Progenitor cell of endocrine pancreas (in vitro differentiated cells): ENCODE results near the gene PPP1R36. TPM values are rescaled to one million over a fixed set of nuclear protein-coding genes. Genes with fewer than 3 reads are reported as not detected.
"Not testable (repeated sequence)": the region's sequence is repeated elsewhere in the genome, so short reads cannot be mapped to it uniquely, and the experiment has no call there.

Experiments
- DNase-seq: peaks from one replicate; pipeline ENCODE4 v3.0.0; 2021; ENCODE audit warnings: low spot score; ENCODE audit not compliant: unreplicated experiment
- H3K27ac Mint-ChIP-seq: 2 replicates; pipeline ENCODE4 v1.8.0; 2021; ENCODE audit warnings: mild to moderate bottlenecking, moderate library complexity, mixed read lengths
- H3K27me3 Mint-ChIP-seq: 2 replicates; pipeline ENCODE4 v1.8.0; 2021; ENCODE audit warnings: mixed read lengths
- H3K36me3 Mint-ChIP-seq: 2 replicates; pipeline ENCODE4 v1.8.0; 2022; ENCODE audit warnings: mixed read lengths; ENCODE audit not compliant: insufficient read depth
- H3K4me1 Mint-ChIP-seq: 2 replicates; pipeline ENCODE4 v1.8.0; 2021; ENCODE audit warnings: low read depth, mixed read lengths
- H3K4me3 Mint-ChIP-seq: 2 replicates; pipeline ENCODE4 v1.8.0; 2021; ENCODE audit warnings: low read depth, mild to moderate bottlenecking, moderate library complexity, mixed read lengths
- H3K9me3 Mint-ChIP-seq: 2 replicates; pipeline ENCODE4 v1.8.0; 2021; ENCODE audit warnings: low read depth, mixed read lengths
- total RNA-seq: library from RNA; stranded (reverse); gene quantifications from 2 replicates; pipeline ENCODE4 v1.2.1, GENCODE V29; 2021
- TF ChIP-seq, protein P1 (sequence below): fragments of 200-600 bp; sonication (generic); IDR thresholded peaks from one replicate; pipeline ENCODE4 v1.5.0; 2021; ENCODE audit warnings: antibody characterized with exemption, mild to moderate bottlenecking; ENCODE audit not compliant: unreplicated experiment

Gene PPP1R36
- total RNA-seq, 1 donor from 2014 or later: 0.79 TPM

DNA sequence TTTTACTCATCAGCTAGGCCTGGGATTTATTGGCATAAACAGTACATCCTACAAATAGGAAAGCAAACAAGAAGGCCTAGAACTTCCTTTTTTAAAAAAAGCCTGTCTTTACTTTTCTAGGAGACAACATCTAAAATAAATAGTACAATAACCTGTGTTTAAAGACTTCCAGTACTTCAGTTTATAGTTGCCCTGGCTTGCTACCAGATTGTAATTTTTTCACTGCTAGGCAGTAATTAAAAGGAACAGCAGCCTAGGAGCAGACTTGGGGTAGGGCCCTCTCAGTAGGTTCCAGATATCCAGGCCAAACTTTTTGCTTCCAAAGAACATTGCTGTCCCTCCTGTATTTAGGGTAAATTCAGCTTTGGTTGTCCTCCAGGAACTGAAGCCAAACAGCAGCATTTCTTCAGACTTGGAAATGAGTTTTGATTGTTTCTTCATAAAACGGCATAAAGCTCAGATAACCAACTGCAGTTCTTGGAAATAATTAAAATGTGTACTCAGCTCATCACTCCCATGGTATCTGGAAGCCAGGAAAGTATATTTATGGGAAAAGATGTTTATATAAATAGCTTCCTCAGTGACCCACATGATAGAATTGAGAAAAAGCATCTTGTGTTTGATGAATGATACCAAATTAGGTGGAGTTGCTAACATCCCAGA, 61.7 kb downstream of the PPP1R36 start:
- Mint-ChIP-seq H3K27me3 (peaks cover under 1% of the 10 kb centered on the region), H3K36me3 (no peaks in the 10 kb centered on the region), H3K9me3 (no peaks in the 10 kb centered on the region), H3K27ac (no peak overlapping the region), H3K4me3 (no peak overlapping the region), H3K4me1 (peaks cover 15% of the 10 kb centered on the region)
- TF ChIP-seq, protein P1, sequence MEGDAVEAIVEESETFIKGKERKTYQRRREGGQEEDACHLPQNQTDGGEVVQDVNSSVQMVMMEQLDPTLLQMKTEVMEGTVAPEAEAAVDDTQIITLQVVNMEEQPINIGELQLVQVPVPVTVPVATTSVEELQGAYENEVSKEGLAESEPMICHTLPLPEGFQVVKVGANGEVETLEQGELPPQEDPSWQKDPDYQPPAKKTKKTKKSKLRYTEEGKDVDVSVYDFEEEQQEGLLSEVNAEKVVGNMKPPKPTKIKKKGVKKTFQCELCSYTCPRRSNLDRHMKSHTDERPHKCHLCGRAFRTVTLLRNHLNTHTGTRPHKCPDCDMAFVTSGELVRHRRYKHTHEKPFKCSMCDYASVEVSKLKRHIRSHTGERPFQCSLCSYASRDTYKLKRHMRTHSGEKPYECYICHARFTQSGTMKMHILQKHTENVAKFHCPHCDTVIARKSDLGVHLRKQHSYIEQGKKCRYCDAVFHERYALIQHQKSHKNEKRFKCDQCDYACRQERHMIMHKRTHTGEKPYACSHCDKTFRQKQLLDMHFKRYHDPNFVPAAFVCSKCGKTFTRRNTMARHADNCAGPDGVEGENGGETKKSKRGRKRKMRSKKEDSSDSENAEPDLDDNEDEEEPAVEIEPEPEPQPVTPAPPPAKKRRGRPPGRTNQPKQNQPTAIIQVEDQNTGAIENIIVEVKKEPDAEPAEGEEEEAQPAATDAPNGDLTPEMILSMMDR: no peak
- DNase-seq: no peak

DNA sequence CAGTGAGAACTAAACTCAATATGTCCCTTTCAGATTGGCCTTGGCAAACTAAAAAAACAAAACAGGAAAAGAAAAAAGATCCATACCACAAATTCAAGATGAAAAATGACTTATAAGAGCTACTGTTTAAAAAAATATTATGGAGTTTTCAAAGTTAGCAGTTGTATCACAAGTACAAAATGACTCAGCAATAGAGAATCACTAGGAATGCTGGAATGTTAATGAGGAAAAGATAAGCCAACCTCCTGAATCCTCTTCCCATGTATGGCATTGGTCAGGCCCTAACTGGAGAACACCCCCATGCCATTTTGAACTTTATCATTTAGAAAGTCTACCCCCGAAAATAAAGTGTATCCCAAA, 62.2 kb downstream of the PPP1R36 start:
- no peaks in the 10 kb centered on the region for H3K27me3 Mint-ChIP-seq
- H3K27ac Mint-ChIP-seq: no peak overlapping the region
- no peaks in the 10 kb centered on the region for H3K36me3 Mint-ChIP-seq
- DNase-seq: no peak
- no peaks in the 10 kb centered on the region for H3K9me3 Mint-ChIP-seq
- TF ChIP-seq, protein P1: no peak
- H3K4me3 Mint-ChIP-seq: no peak overlapping the region
- peaks cover 15% of the 10 kb centered on the region for H3K4me1 Mint-ChIP-seq

DNA sequence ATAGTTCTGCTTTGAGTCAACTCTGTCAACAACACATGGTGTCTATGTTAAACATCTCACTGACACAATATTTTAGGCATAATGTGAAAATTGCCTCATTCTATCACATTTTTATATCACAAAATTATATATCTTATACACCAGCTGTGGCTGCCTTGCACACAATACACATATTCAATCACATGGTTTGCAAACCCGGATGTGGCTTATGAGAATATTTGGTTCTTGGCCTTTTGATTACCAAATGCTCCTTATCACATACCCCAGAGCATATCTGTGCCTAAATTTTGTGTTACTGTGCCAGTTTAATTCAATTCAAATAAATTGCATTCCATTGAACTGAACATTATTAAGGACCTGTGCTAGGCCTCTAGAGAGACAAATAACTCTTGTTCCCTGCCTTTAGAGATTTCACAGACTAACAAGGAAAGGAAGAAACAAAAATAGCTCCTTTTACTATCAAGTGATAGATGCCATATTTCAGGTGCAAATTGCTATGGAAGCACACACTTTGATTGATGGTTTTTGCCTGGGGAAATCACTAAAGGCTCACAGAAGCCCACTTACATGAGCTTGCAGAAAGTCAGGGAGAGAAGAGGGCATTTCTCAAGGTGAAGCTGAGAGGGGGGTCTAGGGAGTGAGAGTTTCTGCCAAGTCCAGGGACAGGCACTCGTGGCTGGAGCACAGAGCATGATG, 63.4 kb downstream of the PPP1R36 start:
- H3K4me3 Mint-ChIP-seq: no peak overlapping the region
- TF ChIP-seq, protein P1: no peak
- no peaks in the 10 kb centered on the region for H3K27me3 Mint-ChIP-seq

DNA sequence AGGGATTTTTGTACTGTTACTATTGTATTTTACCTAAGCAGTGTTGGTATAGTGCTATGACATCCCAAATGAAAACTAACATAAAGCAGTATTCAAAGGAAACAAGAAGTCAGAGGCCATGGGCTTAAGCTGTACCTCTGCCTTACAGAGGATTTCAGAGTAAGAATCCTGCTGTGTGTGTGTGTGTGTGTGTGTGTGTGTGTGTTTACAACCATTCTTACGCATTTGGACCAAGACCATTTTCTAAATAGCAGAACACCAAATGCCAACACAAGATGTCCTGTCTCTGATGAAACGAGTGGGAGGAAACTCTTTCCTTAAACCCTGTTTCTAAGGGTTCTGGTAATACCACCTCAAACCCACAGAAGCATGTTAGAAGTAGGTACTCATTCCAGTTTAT, 64.4 kb downstream of the PPP1R36 start:
- H3K27ac Mint-ChIP-seq: no peak overlapping the region
- TF ChIP-seq, protein P1: no peak
- H3K36me3 Mint-ChIP-seq: no peaks in the 10 kb centered on the region
- H3K4me1 Mint-ChIP-seq: peaks cover 15% of the 10 kb centered on the region
- no peaks in the 10 kb centered on the region for H3K9me3 Mint-ChIP-seq
- DNase-seq: no peak
- H3K27me3 Mint-ChIP-seq: no peaks in the 10 kb centered on the region
- H3K4me3 Mint-ChIP-seq: no peak overlapping the region

More for the DNA sequence above, 63.4 kb downstream of the PPP1R36 start:
- Mint-ChIP-seq H3K9me3 (no peaks in the 10 kb centered on the region), H3K36me3 (no peaks in the 10 kb centered on the region), H3K27ac (no peak overlapping the region), H3K4me1 (peaks cover 15% of the 10 kb centered on the region)
- no peak for DNase-seq

DNA sequence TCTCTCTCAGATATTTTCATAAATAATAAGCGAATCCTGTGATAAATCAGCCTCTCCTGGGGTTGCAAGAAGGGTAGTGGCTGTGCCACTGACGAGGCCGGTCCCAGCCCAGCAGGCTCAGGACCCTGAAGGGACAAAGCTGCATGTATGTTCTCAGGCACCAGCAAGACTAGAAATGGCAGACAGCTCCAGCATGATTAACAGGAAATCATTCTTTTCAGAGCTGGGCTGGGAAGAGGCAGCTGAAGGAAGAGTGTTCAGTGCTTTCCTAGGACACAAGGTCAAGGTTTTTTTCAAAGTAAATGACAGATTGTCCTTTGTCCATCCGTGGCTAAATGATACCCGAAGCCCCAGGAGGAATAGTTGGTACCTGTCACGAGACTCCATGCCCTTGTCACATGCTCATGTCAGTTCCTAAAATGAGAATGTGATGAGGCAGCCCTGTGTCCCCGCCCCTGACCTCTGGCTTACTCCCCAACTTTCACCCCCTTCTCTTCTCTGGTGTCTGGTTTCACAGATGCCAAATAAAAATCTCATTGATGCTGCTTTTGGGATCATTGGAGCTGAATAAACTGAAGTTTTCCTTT, 65.1 kb downstream of the PPP1R36 start:
- H3K27ac Mint-ChIP-seq: peak overlapping the region; percentile 81
- no peak overlapping the region for H3K4me3 Mint-ChIP-seq
- no peaks in the 10 kb centered on the region for H3K36me3 Mint-ChIP-seq
- H3K27me3 Mint-ChIP-seq: no peaks in the 10 kb centered on the region
- TF ChIP-seq, protein P1: no peak
- H3K9me3 Mint-ChIP-seq: no peaks in the 10 kb centered on the region
- peaks cover 15% of the 10 kb centered on the region for H3K4me1 Mint-ChIP-seq
- DNase-seq: no peak

DNA sequence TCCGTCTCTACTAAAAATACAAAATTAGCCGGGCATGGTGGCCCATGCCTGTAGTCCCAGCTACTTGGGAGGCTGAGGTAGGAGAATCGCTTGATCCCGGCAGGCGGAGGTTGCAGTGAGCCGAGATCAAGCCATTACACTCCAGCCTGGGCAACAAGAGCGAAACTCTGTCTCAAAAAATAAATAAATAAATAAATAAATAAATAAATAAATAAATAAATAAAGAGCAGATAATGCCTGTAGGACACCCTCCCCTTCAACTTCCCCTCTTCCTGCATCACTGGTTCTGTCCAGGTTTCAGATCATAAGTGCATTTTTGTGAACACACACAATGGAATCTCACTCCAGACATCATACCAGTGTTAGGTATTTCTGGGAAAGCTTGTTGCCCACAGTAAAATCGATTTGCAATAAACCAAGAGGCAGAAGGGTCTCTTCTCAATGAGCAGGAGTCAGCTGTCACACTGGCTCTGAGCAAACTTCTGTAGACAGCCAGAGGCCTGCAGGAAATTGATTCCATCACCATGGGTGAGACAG, 68.2 kb downstream of the PPP1R36 start:
- H3K36me3 Mint-ChIP-seq, H3K9me3 Mint-ChIP-seq, H3K4me1 Mint-ChIP-seq, H3K27ac Mint-ChIP-seq, H3K4me3 Mint-ChIP-seq, DNase-seq, H3K27me3 Mint-ChIP-seq: not testable (repeated sequence)
